Body of pancreas (tissue), 4 donors: ENCODE data around the gene MYLK.

Experiments
- CTCF ChIP-seq, 7 experiments: fragments of 450-650 bp in 4 of 7; fragments of 200-600 bp in 3 of 7; sonication (generic) in 3 of 7; IDR thresholded peaks; one replicate each; pipeline ENCODE4 v1.5.1; 2016 to 2019; ENCODE audit warnings: antibody characterized with exemption in 7 of 7
- POLR2A ChIP-seq, 3 donors: fragments of 450-650 bp; IDR thresholded peaks; one replicate each; pipeline ENCODE4 v1.6.1; 2016; ENCODE audit warnings: antibody characterized with exemption in 3 of 3, mild to moderate bottlenecking in 2 of 3

GRCh38 chr3:123651449-123652341 lies 232.4 kb downstream of the MYLK start:
- no peak for TF ChIP-seq CTCF (IDR thresholded peaks at IDR 0.05)
- no peak for TF ChIP-seq POLR2A (IDR thresholded peaks at IDR 0.05)
